Right renal cortex interstitium (tissue), 3 donors: ENCODE data around the gene GRK5. TPM values are rescaled to one million over a fixed set of nuclear protein-coding genes. Genes with fewer than 3 reads are reported as not detected.

Experiments
- DNase-seq, 3 donors: peaks; one replicate each; pipeline ENCODE4 v3.0.0-alpha.2; 2013; ENCODE audit warnings: low read depth in 3 of 3, low spot score in 2 of 3
- polyA plus RNA-seq, 3 donors: library from polyadenylated mRNA; unstranded; fragments of 120-200 nt; gene quantifications; one replicate each; pipeline ENCODE4 v1.2.1, GENCODE V29; 2013; ENCODE audit not compliant: insufficient read length in 3 of 3

GRK5 gene
- polyA plus RNA-seq, 3 donors, result 15.5 to 18.3 (median 15.8) TPM

- DNase-seq, result no peak
Observed at GRCh38 chr10:119395280-119396007, 188.1 kb downstream of the GRK5 start.

- no peak for DNase-seq
Observed at GRCh38 chr10:119396008-119396708, 188.8 kb downstream of the GRK5 start.

- DNase-seq, result no peak
Observed at GRCh38 chr10:119396709-119397071, 189.3 kb downstream of the GRK5 start.

GRCh38 chr10:119397416-119397815 is 190.0 kb downstream of the GRK5 start:
- no peak for DNase-seq

GRCh38 chr10:119398996-119399395 is 191.6 kb downstream of the GRK5 start:
- DNase-seq, result no peak

- no peak for DNase-seq
Observed at GRCh38 chr10:119399466-119399865, 192.1 kb downstream of the GRK5 start.

GRCh38 chr10:119401671-119402395 is 194.5 kb downstream of the GRK5 start:
- peak in 1 of 3 donors; percentile 39 for DNase-seq

GRCh38 chr10:119403921-119404320 is 196.6 kb downstream of the GRK5 start:
- DNase-seq, result no peak

GRCh38 chr10:119404719-119405519 is 197.5 kb downstream of the GRK5 start:
- DNase-seq, result no peak

GRCh38 chr10:119405520-119405807 is 198.1 kb downstream of the GRK5 start:
- no peak for DNase-seq

- no peak for DNase-seq
Observed at GRCh38 chr10:119406137-119406536, 198.8 kb downstream of the GRK5 start.

- DNase-seq, result no peak
Observed at GRCh38 chr10:119406601-119407253, 199.4 kb downstream of the GRK5 start.

- DNase-seq, result no peak
Observed at GRCh38 chr10:119407254-119407777, 199.9 kb downstream of the GRK5 start.

GRCh38 chr10:119408072-119408471 is 200.7 kb downstream of the GRK5 start:
- no peak for DNase-seq

- DNase-seq, result no peak
Observed at GRCh38 chr10:119408969-119409371, 201.6 kb downstream of the GRK5 start.

GRCh38 chr10:119409385-119409784 is 202.0 kb downstream of the GRK5 start:
- no peak for DNase-seq

- peak in 2 of 3 donors; percentile 76 to 84 for DNase-seq
Observed at GRCh38 chr10:119409906-119410305, 202.5 kb downstream of the GRK5 start.

- no peak for DNase-seq
Observed at GRCh38 chr10:119410361-119411116, 203.2 kb downstream of the GRK5 start.
